ENCODE data around the gene LRRFIP1. TPM values are rescaled to one million over a fixed set of nuclear protein-coding genes. Genes with fewer than 3 reads are reported as not detected.

Gene LRRFIP1
- total and polyA plus RNA-seq, 2 of the 13 experiments (the other 11 are each of a cell fraction or from before 2014, with no cell fraction given), result 15.9 to 40.5 TPM

- TF ChIP-seq ZNF615 (CRISPR knock-in tag; IDR thresholded peaks at IDR 0.05; ENCODE audit: borderline replicate concordance) (no peak), ZNF781 (CRISPR knock-in tag; IDR thresholded peaks at IDR 0.05; ENCODE audit: borderline replicate concordance, not compliant biosample characterization) (no peak), ZNF790 (CRISPR knock-in tag; IDR thresholded peaks at IDR 0.05; ENCODE audit: borderline replicate concordance) (0 out of 2 replicates have a peak, but pooled peaks have one; percentile 77), YEATS2 (CRISPR knock-in tag; IDR thresholded peaks at IDR 0.05; ENCODE audit: borderline replicate concordance) (peak; percentile 48; the same call in 1 of the 2 replicates), ETV6 (CRISPR knock-in tag; conservative IDR thresholded peaks at IDR 0.05) (peak; percentile 83; the same call in 1 of the 2 replicates), ZNF432 (CRISPR knock-in tag; IDR thresholded peaks at IDR 0.05; ENCODE audit: borderline replicate concordance) (no peak), POLR2AphosphoS5 (IDR thresholded peaks at IDR 0.05; ENCODE audit: low read depth, low read length) (no peak), ZNF646 (CRISPR knock-in tag; IDR thresholded peaks at IDR 0.05) (0 out of 2 replicates have a peak, but pooled peaks have one; percentile 65), ATM (IDR thresholded peaks at IDR 0.05; ENCODE audit: borderline replicate concordance) (no peak), ZNF768 (CRISPR knock-in tag; IDR thresholded peaks at IDR 0.05) (no peak), HIC2 (CRISPR knock-in tag; IDR thresholded peaks at IDR 0.05; ENCODE audit: low read depth) (no peak), SMAD1 (CRISPR knock-in tag; IDR thresholded peaks at IDR 0.05; ENCODE audit: borderline replicate concordance, low read depth) (no peak), ZNF263 (CRISPR knock-in tag; IDR thresholded peaks at IDR 0.05) (peak; percentile 58; the same call in 1 of the 2 replicates), STAG1 (CRISPR knock-in tag; IDR thresholded peaks at IDR 0.05) (peak; percentile 36; the same call in 1 of the 2 replicates), SMARCE1 (IDR thresholded peaks at IDR 0.05; ENCODE audit: borderline replicate concordance) (no peak), ZNF3 (CRISPR knock-in tag; IDR thresholded peaks at IDR 0.05) (0 out of 2 replicates have a peak, but pooled peaks have one; percentile 46), TAF1 (CRISPR knock-in tag; IDR thresholded peaks at IDR 0.05) (peak; percentile 24; the same call in 1 of the 2 replicates), GZF1 (CRISPR knock-in tag; IDR thresholded peaks at IDR 0.05) (0 out of 2 replicates have a peak, but pooled peaks have one; percentile 54), SIN3B (IDR thresholded peaks at IDR 0.05; ENCODE audit: low read length) (no peak), KMT2A (CRISPR knock-in tag; IDR thresholded peaks at IDR 0.05) (peak; percentile 52; the same call in 1 of the 2 replicates), MEIS2 (CRISPR knock-in tag; IDR thresholded peaks at IDR 0.05) (peak; percentile 93), ZNF20 (CRISPR knock-in tag; IDR thresholded peaks at IDR 0.05) (no peak), MAZ (IDR thresholded peaks at IDR 0.05; ENCODE audit: borderline replicate concordance, low read depth, low read length) (0 out of 2 replicates have a peak, but pooled peaks have one; percentile 52), MAZ (CRISPR knock-in tag; IDR thresholded peaks at IDR 0.05; ENCODE audit: low read depth) (peak; percentile 90)
Measured at GRCh38 chr2:237614151-237614720, 13.2 kb upstream of the LRRFIP1 start (continued).

Data from HepG2 (cell line).